GM23338 (cell line): ENCODE measurements around the gene OR5H2. TPM values are rescaled to one million over a fixed set of nuclear protein-coding genes. Genes with fewer than 3 reads are reported as not detected.
"Not testable (repeated sequence)": the region's sequence is repeated elsewhere in the genome, so short reads cannot be mapped to it uniquely, and the experiment has no call there.

Experiments
- ATAC-seq: fragments of 200-7000 bp; cut with Tn5 transposase; 3 replicates; pipeline ENCODE4 v1.9.1; 2020
- DNase-seq: peaks from one replicate; pipeline ENCODE4 v3.0.0-alpha.2; 2015; ENCODE audit warnings: low spot score
- H2AFZ ChIP-seq: fragments of 200-600 bp; sonication (generic); 2 replicates; pipeline ENCODE4 v1.8.0; 2016; ENCODE audit warnings: antibody characterized with exemption, mild to moderate bottlenecking, moderate library complexity
- H3F3A ChIP-seq: fragments of 200-600 bp; sonication (generic); replicated peaks from 2 replicates; pipeline ENCODE4 v1.8.0; 2017; ENCODE audit warnings: antibody characterized with exemption, mixed run types, low read depth
- H3K27ac ChIP-seq: fragments of 200-600 bp; sonication (generic); 2 replicates; pipeline ENCODE4 v1.6.1; 2016; ENCODE audit warnings: low read depth
- H3K27me3 ChIP-seq: fragments of 200-600 bp; sonication (generic); 2 replicates; pipeline ENCODE4 v1.8.0; 2016; ENCODE audit warnings: mild to moderate bottlenecking, mixed run types, moderate library complexity; ENCODE audit not compliant: insufficient read depth
- H3K36me3 ChIP-seq: fragments of 200-600 bp; sonication (generic); 2 replicates; pipeline ENCODE4 v1.8.0; 2016; ENCODE audit warnings: mild to moderate bottlenecking; ENCODE audit not compliant: insufficient read depth
- H3K4me1 ChIP-seq: fragments of 200-600 bp; sonication (generic); 2 replicates; pipeline ENCODE4 v1.8.0; 2016; ENCODE audit warnings: mild to moderate bottlenecking, moderate library complexity; ENCODE audit not compliant: insufficient read depth
- H3K4me2 ChIP-seq: fragments of 200-600 bp; sonication (generic); 2 replicates; pipeline ENCODE4 v1.7.1; 2017; ENCODE audit warnings: mixed run types
- H3K4me3 ChIP-seq: fragments of 200-600 bp; sonication (generic); 2 replicates; pipeline ENCODE4 v1.6.1; 2016; ENCODE audit warnings: mixed run types
- H3K79me2 ChIP-seq: fragments of 200-600 bp; sonication (generic); replicated peaks from 2 replicates; pipeline ENCODE4 v1.8.0; 2017; ENCODE audit warnings: mild to moderate bottlenecking; ENCODE audit not compliant: insufficient read depth
- H3K9me2 ChIP-seq: fragments of 200-600 bp; sonication (generic); 2 replicates; pipeline ENCODE4 v1.8.0; 2017; ENCODE audit not compliant: insufficient read depth
- H4K20me1 ChIP-seq: fragments of 200-600 bp; sonication (generic); replicated peaks from 2 replicates; pipeline ENCODE4 v1.8.0; 2017; ENCODE audit warnings: mild to moderate bottlenecking; ENCODE audit not compliant: insufficient read depth
- H3K27ac Mint-ChIP-seq: 2 replicates; pipeline ENCODE4 v1.8.0; 2020; ENCODE audit warnings: inconsistent platforms, mild to moderate bottlenecking, moderate library complexity, mixed read lengths
- H3K27me3 Mint-ChIP-seq: 3 replicates; pipeline ENCODE4 v1.8.0; 2022; ENCODE audit warnings: low read depth, mild to moderate bottlenecking, moderate library complexity, mixed read lengths, inconsistent platforms; ENCODE audit not compliant: insufficient read depth, poor library complexity
- H3K36me3 Mint-ChIP-seq: 3 replicates; pipeline ENCODE4 v1.8.0; 2021; ENCODE audit warnings: low read depth, mild to moderate bottlenecking, inconsistent platforms, moderate library complexity, mixed read lengths
- H3K4me1 Mint-ChIP-seq: 3 replicates; pipeline ENCODE4 v1.8.0; 2020; ENCODE audit warnings: mild to moderate bottlenecking, inconsistent platforms, mixed read lengths
- H3K4me3 Mint-ChIP-seq: 3 replicates; pipeline ENCODE4 v1.8.0; 2021; ENCODE audit warnings: moderate library complexity, mild to moderate bottlenecking, inconsistent platforms, mixed read lengths
- H3K9me3 Mint-ChIP-seq: 3 replicates; pipeline ENCODE4 v1.8.0; 2020; ENCODE audit warnings: moderate library complexity, mild to moderate bottlenecking, inconsistent platforms, mixed read lengths
- CREB1 ChIP-seq: fragments of 250-450 bp; sonication (Bioruptor Pico); IDR thresholded peaks from 2 replicates; pipeline ENCODE4 v1.5.0; 2020; ENCODE audit warnings: low read depth, mild to moderate bottlenecking, moderate library complexity
- CTCF ChIP-seq, 2 experiments: fragments of 200-600 bp in 1 of 2; sonication (generic) in 1 of 2; conservative IDR thresholded peaks; 2 replicates each; pipeline versions ENCODE4 v1.5.1 to v1.6.1; 2016 to 2017; ENCODE audit warnings: antibody characterized with exemption in 2 of 2, low read depth in 2 of 2, mild to moderate bottlenecking in 2 of 2, moderate library complexity in 1 of 2
- EZH2phosphoT487 ChIP-seq: fragments of 200-600 bp; sonication (generic); IDR thresholded peaks from one replicate; pipeline ENCODE4 v1.8.1; 2018; ENCODE audit warnings: antibody characterized with exemption; ENCODE audit not compliant: unreplicated experiment
- JUNB ChIP-seq: IDR thresholded peaks from one replicate; pipeline ENCODE4 v1.6.1; 2016; ENCODE audit warnings: antibody characterized with exemption; ENCODE audit not compliant: unreplicated experiment
- POLR2AphosphoS5 ChIP-seq: IDR thresholded peaks from 2 replicates; pipeline ENCODE4 v1.6.1; 2016; ENCODE audit warnings: antibody characterized with exemption, low read depth
- REST ChIP-seq: IDR thresholded peaks from one replicate; pipeline ENCODE4 v1.6.1; 2018; ENCODE audit warnings: antibody characterized with exemption; ENCODE audit not compliant: unreplicated experiment
- ZNF114 ChIP-seq: fragments of 250-450 bp; sonication (Bioruptor Pico); IDR thresholded peaks from 2 replicates; pipeline ENCODE4 v1.5.0; 2020; ENCODE audit warnings: mild to moderate bottlenecking, moderate library complexity
- ZNF331 ChIP-seq: fragments of 250-450 bp; sonication (Bioruptor Pico); IDR thresholded peaks from 2 replicates; pipeline ENCODE4 v1.5.0; 2020; ENCODE audit warnings: low read depth, mild to moderate bottlenecking, moderate library complexity
- ZNF462 ChIP-seq: fragments of 250-450 bp; sonication (Bioruptor Pico); IDR thresholded peaks from 2 replicates; pipeline ENCODE4 v1.5.0; 2020; ENCODE audit warnings: mild to moderate bottlenecking, moderate library complexity
- polyA plus RNA-seq: library from polyadenylated mRNA; unstranded; fragments of >200 nt; fragmentation: Nextera tagmentation; extraction: Ambion mirVana; gene quantifications from 2 replicates; pipeline ENCODE4 v1.2.1, GENCODE V29; 2016
- total RNA-seq: library from RNA; depleted of rRNA; stranded (reverse); fragments of >200 nt; shearing (Covaris generic); gene quantifications from 2 replicates; pipeline ENCODE4 v1.2.3, GENCODE V29; 2014

OR5H2 gene
- total and polyA plus RNA-seq, 2 experiments from 2014 or later = 1.1 TPM; not detected in 1

- TF ChIP-seq ZNF462 (CRISPR knock-in tag) (no peak), POLR2AphosphoS5 (no peak)
These were observed 38.5 kb upstream of the OR5H2 start (continued) for GRCh38 chr3:98243843-98244242.

GRCh38 chr3:98246142-98246541 lies 36.2 kb upstream of the OR5H2 start:
- no peaks in the 10 kb centered on the region for H3K79me2 ChIP-seq
- H3K27ac ChIP-seq = no peak overlapping the region
- ATAC-seq = no peak
- no peak overlapping the region for H2AFZ ChIP-seq
- H3K4me1 ChIP-seq = peaks cover 21% of the 10 kb centered on the region
- TF ChIP-seq POLR2AphosphoS5 (no peak), ZNF114 (CRISPR knock-in tag) (no peak), REST (no peak), CREB1 (CRISPR knock-in tag) (no peak), EZH2phosphoT487 (no peak), ZNF331 (CRISPR knock-in tag) (no peak), CTCF (conservative IDR thresholded peaks at IDR 0.05; ENCODE audit: low read depth in 2 of 2) (no peak), JUNB (no peak)
- no peak for DNase-seq
- no peaks in the 10 kb centered on the region for H3K27me3 ChIP-seq
- no peaks in the 10 kb centered on the region for H3K27me3 Mint-ChIP-seq
- H3K36me3 Mint-ChIP-seq = peaks cover 7% of the 10 kb centered on the region; the same call in 2 of the 3 replicates
- H3K9me3 Mint-ChIP-seq = peaks cover 11% of the 10 kb centered on the region
- H3K36me3 ChIP-seq = no peaks in the 10 kb centered on the region
- H4K20me1 ChIP-seq = no peaks in the 10 kb centered on the region
- no peaks in the 10 kb centered on the region for H3F3A ChIP-seq
- no peak overlapping the region for H3K4me2 ChIP-seq
- H3K27ac Mint-ChIP-seq = no peak overlapping the region
- peaks cover 15% of the 10 kb centered on the region for H3K4me1 Mint-ChIP-seq
- peaks cover 16% of the 10 kb centered on the region for H3K9me2 ChIP-seq
- H3K4me3 Mint-ChIP-seq = no peak overlapping the region
- H3K4me3 ChIP-seq = no peak overlapping the region

- H3K27me3 ChIP-seq, H4K20me1 ChIP-seq, H3K36me3 Mint-ChIP-seq, H3K9me2 ChIP-seq, H3K27me3 Mint-ChIP-seq, ATAC-seq, H2AFZ ChIP-seq, H3F3A ChIP-seq, H3K9me3 Mint-ChIP-seq, H3K4me1 ChIP-seq, H3K4me3 ChIP-seq, H3K4me3 Mint-ChIP-seq, H3K79me2 ChIP-seq, H3K27ac ChIP-seq, H3K36me3 ChIP-seq: not testable (repeated sequence)
- Mint-ChIP-seq H3K4me1 (peaks cover 12% of the 10 kb centered on the region), H3K27ac (peak overlapping the region; percentile 46)
- DNase-seq = peak; percentile 45
- H3K4me2 ChIP-seq = 0 out of 2 replicates have a peak overlapping the region, but pooled peaks have one; percentile 13
These were observed 26.3 kb upstream of the OR5H2 start for GRCh38 chr3:98256026-98256425.
